Measurements from ENCODE around the gene ZMYND10.

DNA sequence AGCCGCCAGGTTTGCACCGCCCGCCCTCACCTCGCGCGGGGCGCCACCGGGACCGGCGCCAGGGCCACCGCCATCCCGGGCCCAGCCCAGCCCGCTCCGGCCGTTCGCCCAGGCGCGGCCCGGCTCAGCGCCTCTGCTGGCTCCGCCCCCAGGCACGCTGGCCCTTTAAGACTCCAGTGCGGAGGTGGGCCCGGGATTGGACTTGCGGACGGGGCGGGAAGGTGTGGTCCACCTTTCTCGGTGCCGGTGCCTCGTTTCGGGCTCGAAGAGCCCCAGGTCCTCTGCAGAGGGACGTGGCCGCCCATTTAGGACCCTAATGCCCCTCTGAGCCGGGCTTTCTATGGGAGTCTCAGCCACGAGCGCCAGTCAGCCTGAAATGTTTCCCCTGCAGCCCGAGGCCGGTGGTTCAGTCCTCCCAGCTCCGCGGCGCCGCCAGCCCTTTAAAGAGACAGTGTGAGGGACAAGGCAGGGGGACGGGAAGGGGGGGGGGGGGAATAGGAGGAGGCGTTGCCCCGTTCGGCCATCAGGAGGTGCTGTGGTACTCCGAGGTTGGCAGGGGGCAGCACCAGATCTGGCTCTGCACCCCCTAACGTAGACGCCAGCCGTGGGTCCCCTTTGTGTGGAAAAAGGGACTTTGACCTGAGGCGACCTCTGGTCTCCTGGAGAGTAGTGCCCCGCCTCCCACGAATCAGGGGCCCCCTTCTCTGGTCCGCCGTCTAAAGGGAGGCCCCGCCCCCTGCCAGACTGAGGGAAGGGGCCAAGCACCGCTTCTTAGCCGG is 24.0 kb downstream of the ZMYND10 start:
- TF ChIP-seq NFRKB (IDR thresholded peaks at IDR 0.05): no peak
- no peak for TF ChIP-seq FOXA1 (IDR thresholded peaks at IDR 0.05)

Data from HEK293T (cell line).